ENCODE measurements around the gene GGTA1.
"Not testable (repeated sequence)": the region's sequence is repeated elsewhere in the genome, so short reads cannot be mapped to it uniquely, and the experiment has no call there.

GGTA1 gene

DNA sequence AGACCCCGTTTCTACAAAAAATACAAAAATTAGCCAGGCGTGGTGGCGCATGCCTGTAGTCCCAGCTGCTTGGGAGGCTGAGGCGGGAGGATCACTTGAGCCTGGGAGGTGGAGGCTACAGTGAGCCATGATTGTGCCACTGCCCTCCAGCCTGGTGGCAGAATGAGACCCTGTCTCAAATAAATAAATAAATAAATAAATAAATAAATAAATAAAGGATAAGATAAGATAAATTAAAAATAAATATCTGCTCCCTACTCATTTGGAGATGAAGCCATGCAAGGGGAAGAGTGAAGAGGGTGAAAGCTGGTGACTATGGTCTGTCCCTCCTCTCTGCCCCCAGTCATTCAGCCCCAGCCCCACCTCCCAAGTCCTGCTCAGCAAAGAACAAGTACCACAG, 41.2 kb downstream of the GGTA1 start:
- not testable (repeated sequence) for H3K9me3 ChIP-seq (ENCODE audit: control insufficient read depth, insufficient read depth, low read length); H3K27ac ChIP-seq (ENCODE audit: low read depth, low read length); H3K36me3 ChIP-seq (ENCODE audit: control insufficient read depth, insufficient read depth, low read length); H3K4me1 ChIP-seq (ENCODE audit: control insufficient read depth, insufficient read depth, low read length); H3K27me3 ChIP-seq (ENCODE audit: control insufficient read depth, insufficient read depth, low read length); H3K4me3 ChIP-seq (ENCODE audit: low read depth, low read length); H3K9ac ChIP-seq (ENCODE audit: low read depth, low read length)

DNA sequence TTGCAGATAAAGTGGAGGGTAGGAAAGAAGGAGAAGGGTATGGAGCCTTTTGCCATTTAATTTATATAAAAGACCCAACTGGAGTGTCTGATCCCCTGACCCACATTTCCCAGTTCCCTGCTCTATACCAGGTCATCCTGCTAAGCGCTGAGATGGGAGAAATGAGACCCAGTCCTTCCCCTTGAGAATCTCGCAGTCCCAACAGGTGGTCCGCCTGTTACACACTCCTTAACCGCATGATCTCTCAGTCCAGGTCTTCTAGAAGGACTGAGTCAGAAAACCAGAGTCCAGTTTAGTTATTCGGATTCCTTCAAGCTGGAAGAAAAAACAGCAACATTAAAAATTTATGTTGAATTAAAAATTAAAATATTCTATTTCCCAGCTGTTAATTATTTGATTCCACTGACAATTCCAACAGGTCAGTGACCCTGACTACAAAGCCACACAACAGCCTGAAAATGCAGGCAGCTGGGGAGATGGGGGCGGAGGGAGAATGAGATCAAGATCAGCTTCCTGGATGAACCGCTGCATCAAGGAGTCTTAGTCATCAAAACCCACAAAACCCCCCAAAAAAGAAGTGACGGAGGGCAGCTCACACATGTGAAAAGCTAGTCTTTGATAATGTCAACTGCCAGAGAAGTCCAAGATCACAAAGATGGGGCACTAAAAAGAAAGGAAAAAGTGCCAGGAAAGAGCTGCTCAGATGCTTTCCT, 44.0 kb downstream of the GGTA1 start:
- H3K4me3 ChIP-seq (ENCODE audit: low read depth, low read length) = no peak overlapping the region
- H3K9me3 ChIP-seq (ENCODE audit: control insufficient read depth, insufficient read depth, low read length) = no peaks in the 10 kb centered on the region
- H3K27me3 ChIP-seq (ENCODE audit: control insufficient read depth, insufficient read depth, low read length) = no peaks in the 10 kb centered on the region
- no peak overlapping the region for H3K27ac ChIP-seq (ENCODE audit: low read depth, low read length)
- H3K4me1 ChIP-seq (ENCODE audit: control insufficient read depth, insufficient read depth, low read length) = peaks cover 10% of the 10 kb centered on the region
- no peaks in the 10 kb centered on the region for H3K36me3 ChIP-seq (ENCODE audit: control insufficient read depth, insufficient read depth, low read length)
- H3K9ac ChIP-seq (ENCODE audit: low read depth, low read length) = no peak overlapping the region

DNA sequence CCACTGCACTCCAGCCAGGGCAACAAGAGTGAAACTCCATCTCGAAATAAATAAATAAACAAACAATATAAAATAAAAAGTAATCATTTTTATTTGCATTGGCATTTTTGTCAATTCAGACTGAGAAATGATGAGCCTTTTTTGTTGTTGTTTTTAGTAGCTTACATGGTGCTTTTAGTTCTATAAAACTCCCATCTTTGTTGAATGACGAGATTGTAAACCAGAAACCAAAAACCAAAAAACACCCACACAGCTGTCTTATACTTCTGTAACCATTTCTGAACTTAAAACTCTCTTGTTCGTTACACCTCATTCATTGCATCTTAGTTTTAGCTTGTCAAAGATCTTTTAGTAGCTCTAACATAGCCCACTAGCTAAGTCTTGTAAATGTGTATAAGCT, 44.7 kb downstream of the GGTA1 start:
- no peaks in the 10 kb centered on the region for H3K27me3 ChIP-seq (ENCODE audit: control insufficient read depth, insufficient read depth, low read length)

DNA sequence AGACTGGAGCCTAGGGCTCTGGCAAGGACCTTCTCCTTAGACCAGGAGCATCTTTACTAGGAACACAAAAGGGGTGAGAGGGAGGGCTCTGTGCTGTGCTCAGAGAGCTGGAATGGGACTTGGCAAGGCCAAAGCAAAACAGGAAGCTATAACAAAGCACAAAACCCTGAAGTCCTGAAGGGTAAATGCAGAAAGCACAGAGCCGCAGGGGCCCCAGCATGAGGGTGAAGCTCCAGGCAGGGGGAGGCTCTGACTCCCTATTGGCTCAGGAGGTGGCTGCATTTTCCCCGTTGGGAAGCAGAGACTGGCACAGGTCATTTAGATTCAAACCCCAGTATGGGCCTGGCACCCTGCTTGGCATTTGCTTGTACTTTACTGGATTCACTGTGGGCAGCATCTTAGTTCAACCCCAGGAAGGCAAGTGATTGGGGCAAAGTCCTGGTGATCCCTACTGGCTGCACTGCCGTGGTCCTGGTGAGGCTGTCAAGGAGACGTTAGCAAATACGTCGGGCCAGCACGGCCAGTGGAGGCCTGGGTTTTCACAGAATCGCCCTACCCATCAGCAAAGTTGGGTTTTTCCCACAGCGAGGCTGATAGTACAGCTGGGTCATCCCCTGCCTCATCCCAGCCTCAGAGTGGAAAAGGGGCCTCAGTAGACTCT, 46.3 kb downstream of the GGTA1 start:
- Histone ChIP-seq H3K27ac (ENCODE audit: low read depth, low read length) (no peak overlapping the region), H3K4me3 (ENCODE audit: low read depth, low read length) (no peak overlapping the region), H3K9ac (ENCODE audit: low read depth, low read length) (no peak overlapping the region), H3K9me3 (ENCODE audit: control insufficient read depth, insufficient read depth, low read length) (no peaks in the 10 kb centered on the region), H3K4me1 (ENCODE audit: control insufficient read depth, insufficient read depth, low read length) (peaks cover 10% of the 10 kb centered on the region), H3K36me3 (ENCODE audit: control insufficient read depth, insufficient read depth, low read length) (no peaks in the 10 kb centered on the region), H3K27me3 (ENCODE audit: control insufficient read depth, insufficient read depth, low read length) (no peaks in the 10 kb centered on the region)

More for the DNA sequence above, 44.7 kb downstream of the GGTA1 start:
- no peaks in the 10 kb centered on the region for H3K9me3 ChIP-seq (ENCODE audit: control insufficient read depth, insufficient read depth, low read length)
- H3K9ac ChIP-seq (ENCODE audit: low read depth, low read length) = no peak overlapping the region
- no peak overlapping the region for H3K27ac ChIP-seq (ENCODE audit: low read depth, low read length)
- no peaks in the 10 kb centered on the region for H3K36me3 ChIP-seq (ENCODE audit: control insufficient read depth, insufficient read depth, low read length)
- peaks cover 10% of the 10 kb centered on the region for H3K4me1 ChIP-seq (ENCODE audit: control insufficient read depth, insufficient read depth, low read length)
- no peak overlapping the region for H3K4me3 ChIP-seq (ENCODE audit: low read depth, low read length)

DNA sequence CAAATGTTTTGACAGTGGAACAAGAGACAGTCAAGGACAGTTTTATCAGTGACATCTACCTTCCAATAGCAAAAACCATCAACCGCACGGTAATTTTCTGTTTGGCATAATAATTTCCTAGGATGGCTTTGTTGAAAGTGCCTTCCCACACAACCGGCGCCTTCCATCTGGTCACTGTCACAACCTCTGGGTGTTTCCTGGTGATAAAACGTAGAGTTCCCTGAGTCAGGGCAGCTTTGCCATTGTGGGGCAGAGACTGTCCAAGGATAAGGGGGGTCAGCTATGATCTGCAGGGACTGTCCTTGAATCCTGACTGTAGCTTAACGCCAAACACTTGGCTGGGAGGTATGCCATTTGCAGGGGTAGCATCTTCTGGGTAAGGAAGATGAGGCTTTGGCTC, 47.6 kb downstream of the GGTA1 start:
- Histone ChIP-seq H3K27me3 (ENCODE audit: control insufficient read depth, insufficient read depth, low read length) (no peaks in the 10 kb centered on the region), H3K36me3 (ENCODE audit: control insufficient read depth, insufficient read depth, low read length) (no peaks in the 10 kb centered on the region), H3K9me3 (ENCODE audit: control insufficient read depth, insufficient read depth, low read length) (no peaks in the 10 kb centered on the region), H3K27ac (ENCODE audit: low read depth, low read length) (no peak overlapping the region), H3K9ac (ENCODE audit: low read depth, low read length) (no peak overlapping the region), H3K4me1 (ENCODE audit: control insufficient read depth, insufficient read depth, low read length) (peaks cover 10% of the 10 kb centered on the region), H3K4me3 (ENCODE audit: low read depth, low read length) (no peak overlapping the region)

DNA sequence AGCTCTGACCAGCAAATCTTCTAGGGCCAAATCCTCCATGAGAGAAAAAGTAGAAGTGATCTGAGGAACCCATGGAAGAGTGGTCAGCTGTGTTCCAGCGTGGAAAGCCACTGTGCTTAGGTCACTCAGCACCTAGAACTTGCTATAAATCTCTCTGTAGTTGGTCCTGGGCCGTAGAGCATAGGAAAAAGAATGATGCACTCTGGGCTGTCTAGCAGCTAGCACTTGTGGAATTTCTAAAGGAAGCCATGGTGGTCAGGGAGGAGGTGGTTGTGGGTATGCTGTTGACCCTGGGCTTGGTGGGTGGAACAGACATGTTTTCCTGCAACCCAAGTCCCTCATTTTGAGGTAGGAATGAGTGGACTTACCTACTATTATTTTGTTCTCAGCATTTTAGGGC, 48.1 kb downstream of the GGTA1 start:
- Histone ChIP-seq H3K4me1 (ENCODE audit: control insufficient read depth, insufficient read depth, low read length) (peaks cover 10% of the 10 kb centered on the region), H3K9ac (ENCODE audit: low read depth, low read length) (no peak overlapping the region), H3K36me3 (ENCODE audit: control insufficient read depth, insufficient read depth, low read length) (no peaks in the 10 kb centered on the region), H3K27me3 (ENCODE audit: control insufficient read depth, insufficient read depth, low read length) (no peaks in the 10 kb centered on the region), H3K27ac (ENCODE audit: low read depth, low read length) (no peak overlapping the region), H3K9me3 (ENCODE audit: control insufficient read depth, insufficient read depth, low read length) (no peaks in the 10 kb centered on the region), H3K4me3 (ENCODE audit: low read depth, low read length) (no peak overlapping the region)

DNA sequence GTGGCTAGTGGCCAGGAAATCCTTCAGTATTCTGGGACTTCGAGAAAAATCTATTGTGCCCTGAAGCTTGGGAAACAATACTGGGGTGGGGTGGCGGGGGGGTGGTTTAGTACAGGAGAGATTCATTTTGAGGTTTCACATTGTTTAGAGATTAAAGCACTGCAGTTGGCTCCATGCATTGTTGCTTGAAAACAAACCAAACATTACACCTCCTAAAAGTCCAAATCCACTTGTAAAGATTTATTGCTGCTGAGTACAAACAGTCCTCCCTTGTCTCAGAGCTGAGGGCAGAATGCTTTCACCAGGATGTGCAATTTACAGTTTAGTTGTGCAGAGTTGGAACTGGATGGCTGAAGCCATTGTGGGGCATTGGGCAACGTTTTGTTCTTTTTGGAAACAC, 49.4 kb downstream of the GGTA1 start:
- no peak overlapping the region for H3K4me3 ChIP-seq (ENCODE audit: low read depth, low read length)
- no peaks in the 10 kb centered on the region for H3K27me3 ChIP-seq (ENCODE audit: control insufficient read depth, insufficient read depth, low read length)
- H3K9ac ChIP-seq (ENCODE audit: low read depth, low read length) = no peak overlapping the region
- H3K9me3 ChIP-seq (ENCODE audit: control insufficient read depth, insufficient read depth, low read length) = no peaks in the 10 kb centered on the region
- H3K4me1 ChIP-seq (ENCODE audit: control insufficient read depth, insufficient read depth, low read length) = peaks cover 10% of the 10 kb centered on the region
- no peak overlapping the region for H3K27ac ChIP-seq (ENCODE audit: low read depth, low read length)
- no peaks in the 10 kb centered on the region for H3K36me3 ChIP-seq (ENCODE audit: control insufficient read depth, insufficient read depth, low read length)

DNA sequence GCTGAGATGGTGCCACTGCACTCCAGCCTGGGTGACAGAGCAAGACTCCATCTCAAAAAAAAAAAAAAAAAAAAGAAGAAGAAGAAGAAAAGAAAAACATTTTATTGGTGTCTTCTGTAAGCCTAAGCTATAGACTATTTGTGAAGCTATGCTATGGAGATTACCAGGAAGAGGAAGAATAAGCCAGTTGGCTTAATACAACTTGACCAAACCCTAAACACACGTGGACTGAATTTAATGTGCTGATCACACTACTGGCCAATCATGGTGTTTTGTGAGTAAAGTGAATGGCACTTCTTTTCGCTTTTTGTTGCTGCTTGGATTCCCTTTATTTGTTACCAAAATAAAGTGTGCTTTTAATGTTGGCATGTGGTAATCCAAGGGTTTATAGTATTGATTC, 49.9 kb downstream of the GGTA1 start:
- Histone ChIP-seq H3K4me1 (ENCODE audit: control insufficient read depth, insufficient read depth, low read length) (peaks cover 10% of the 10 kb centered on the region), H3K27ac (ENCODE audit: low read depth, low read length) (no peak overlapping the region), H3K27me3 (ENCODE audit: control insufficient read depth, insufficient read depth, low read length) (no peaks in the 10 kb centered on the region), H3K36me3 (ENCODE audit: control insufficient read depth, insufficient read depth, low read length) (no peaks in the 10 kb centered on the region), H3K9ac (ENCODE audit: low read depth, low read length) (no peak overlapping the region), H3K4me3 (ENCODE audit: low read depth, low read length) (no peak overlapping the region), H3K9me3 (ENCODE audit: control insufficient read depth, insufficient read depth, low read length) (no peaks in the 10 kb centered on the region)

DNA sequence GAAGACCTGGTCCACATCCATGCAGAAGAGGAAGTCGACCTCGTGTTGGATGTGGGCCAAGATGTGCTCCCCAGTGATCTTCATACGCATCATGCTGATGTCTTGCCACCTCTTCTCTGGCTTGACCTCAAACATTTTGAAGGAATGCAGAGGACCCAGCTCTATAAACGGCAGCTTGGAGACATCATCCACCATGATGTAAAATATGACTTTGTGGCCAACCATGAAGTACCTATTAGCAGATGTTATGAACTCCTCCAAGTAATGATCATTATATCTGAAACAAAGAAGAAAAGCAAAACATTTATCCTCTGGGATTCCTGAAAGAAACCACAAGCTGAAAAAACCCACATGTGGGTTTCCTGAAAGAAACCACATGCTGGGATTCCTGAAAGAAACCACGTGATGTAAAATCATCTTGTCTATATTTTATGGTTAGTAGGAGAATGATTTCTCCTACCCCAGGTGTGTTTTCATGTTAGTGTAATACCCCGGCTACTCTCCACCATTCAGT, 52.3 kb downstream of the GGTA1 start:
- H3K4me1 ChIP-seq (ENCODE audit: control insufficient read depth, insufficient read depth, low read length) = no peaks in the 10 kb centered on the region
- no peak overlapping the region for H3K4me3 ChIP-seq (ENCODE audit: low read depth, low read length)
- no peaks in the 10 kb centered on the region for H3K36me3 ChIP-seq (ENCODE audit: control insufficient read depth, insufficient read depth, low read length)
- H3K27me3 ChIP-seq (ENCODE audit: control insufficient read depth, insufficient read depth, low read length) = no peaks in the 10 kb centered on the region
- H3K9me3 ChIP-seq (ENCODE audit: control insufficient read depth, insufficient read depth, low read length) = no peaks in the 10 kb centered on the region
- H3K27ac ChIP-seq (ENCODE audit: low read depth, low read length) = no peak overlapping the region
- H3K9ac ChIP-seq (ENCODE audit: low read depth, low read length) = no peak overlapping the region

DNA sequence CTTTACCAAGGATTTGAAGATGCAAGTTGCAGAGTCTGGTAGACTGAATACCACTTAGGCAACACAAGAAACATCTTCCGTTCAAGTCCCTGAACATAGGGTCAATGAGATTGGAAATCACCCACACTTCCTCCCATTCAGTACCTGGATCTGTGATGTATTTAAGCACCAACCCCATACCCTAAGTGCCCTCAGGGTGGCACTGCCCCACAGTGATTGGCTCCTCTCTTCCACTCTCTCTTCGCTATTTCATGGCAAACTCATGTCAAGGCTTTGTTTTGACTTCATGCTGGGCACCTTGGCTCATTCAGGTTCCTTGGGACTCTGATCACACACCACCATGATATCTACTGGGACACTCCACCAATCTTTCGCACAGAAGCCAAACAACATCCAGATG, 53.7 kb downstream of the GGTA1 start:
- Histone ChIP-seq H3K4me3 (ENCODE audit: low read depth, low read length) (no peak overlapping the region), H3K36me3 (ENCODE audit: control insufficient read depth, insufficient read depth, low read length) (no peaks in the 10 kb centered on the region), H3K9me3 (ENCODE audit: control insufficient read depth, insufficient read depth, low read length) (no peaks in the 10 kb centered on the region), H3K4me1 (ENCODE audit: control insufficient read depth, insufficient read depth, low read length) (no peaks in the 10 kb centered on the region), H3K27me3 (ENCODE audit: control insufficient read depth, insufficient read depth, low read length) (no peaks in the 10 kb centered on the region), H3K9ac (ENCODE audit: low read depth, low read length) (no peak overlapping the region), H3K27ac (ENCODE audit: low read depth, low read length) (no peak overlapping the region)

DNA sequence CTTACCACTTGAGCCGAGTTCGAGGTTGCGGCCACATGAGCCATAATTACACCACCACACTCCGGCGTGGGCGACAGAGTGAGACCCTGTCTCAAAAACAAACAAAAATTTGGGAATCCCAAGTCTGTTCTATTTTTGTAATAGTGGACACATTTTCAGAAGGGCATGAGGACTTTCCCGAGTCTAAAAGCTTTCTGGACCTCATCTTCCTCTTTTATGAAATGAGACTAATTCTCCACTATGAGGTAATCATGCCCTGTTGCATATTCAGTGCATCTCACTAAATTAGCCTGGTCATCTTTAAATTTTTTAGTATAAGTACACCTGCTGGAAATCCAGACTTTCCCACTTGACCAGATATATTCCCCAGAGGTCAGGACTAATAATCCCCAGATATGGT, 55.7 kb downstream of the GGTA1 start:
- no peaks in the 10 kb centered on the region for H3K27me3 ChIP-seq (ENCODE audit: control insufficient read depth, insufficient read depth, low read length)
- H3K36me3 ChIP-seq (ENCODE audit: control insufficient read depth, insufficient read depth, low read length) = no peaks in the 10 kb centered on the region
- H3K4me1 ChIP-seq (ENCODE audit: control insufficient read depth, insufficient read depth, low read length) = no peaks in the 10 kb centered on the region
- H3K4me3 ChIP-seq (ENCODE audit: low read depth, low read length) = no peak overlapping the region
- no peaks in the 10 kb centered on the region for H3K9me3 ChIP-seq (ENCODE audit: control insufficient read depth, insufficient read depth, low read length)
- no peak overlapping the region for H3K27ac ChIP-seq (ENCODE audit: low read depth, low read length)
- H3K9ac ChIP-seq (ENCODE audit: low read depth, low read length) = no peak overlapping the region
